HG03521 (cell line): ENCODE data around the gene ECI1.

ENCODE experiments used
- ATAC-seq: cut with Tn5 transposase; IDR thresholded peaks from one replicate; pipeline ENCODE4 v1.9.1; 2021; ENCODE audit warnings: mild to moderate bottlenecking, moderate library complexity; ENCODE audit not compliant: unreplicated experiment

The ECI1 gene

DNA sequence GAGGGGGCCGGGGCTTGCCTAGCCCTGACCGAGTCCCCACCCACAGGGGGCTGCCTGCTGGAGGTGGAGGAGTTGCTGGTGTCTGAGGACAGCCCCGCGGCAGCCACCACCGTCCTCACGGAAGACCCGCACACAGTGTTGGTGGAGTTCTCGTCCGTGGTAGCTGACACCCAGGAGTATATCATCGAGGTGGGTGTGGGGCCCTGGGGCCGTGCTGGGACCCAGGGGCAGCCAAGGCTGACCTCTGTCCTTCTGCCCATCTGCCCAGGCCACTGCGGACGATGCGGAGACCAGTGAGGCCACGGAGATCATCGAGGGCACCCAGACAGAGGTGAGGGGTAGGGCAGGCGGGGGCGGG lies 16.6 kb downstream of the ECI1 start:
- ATAC-seq, result no peak

DNA sequence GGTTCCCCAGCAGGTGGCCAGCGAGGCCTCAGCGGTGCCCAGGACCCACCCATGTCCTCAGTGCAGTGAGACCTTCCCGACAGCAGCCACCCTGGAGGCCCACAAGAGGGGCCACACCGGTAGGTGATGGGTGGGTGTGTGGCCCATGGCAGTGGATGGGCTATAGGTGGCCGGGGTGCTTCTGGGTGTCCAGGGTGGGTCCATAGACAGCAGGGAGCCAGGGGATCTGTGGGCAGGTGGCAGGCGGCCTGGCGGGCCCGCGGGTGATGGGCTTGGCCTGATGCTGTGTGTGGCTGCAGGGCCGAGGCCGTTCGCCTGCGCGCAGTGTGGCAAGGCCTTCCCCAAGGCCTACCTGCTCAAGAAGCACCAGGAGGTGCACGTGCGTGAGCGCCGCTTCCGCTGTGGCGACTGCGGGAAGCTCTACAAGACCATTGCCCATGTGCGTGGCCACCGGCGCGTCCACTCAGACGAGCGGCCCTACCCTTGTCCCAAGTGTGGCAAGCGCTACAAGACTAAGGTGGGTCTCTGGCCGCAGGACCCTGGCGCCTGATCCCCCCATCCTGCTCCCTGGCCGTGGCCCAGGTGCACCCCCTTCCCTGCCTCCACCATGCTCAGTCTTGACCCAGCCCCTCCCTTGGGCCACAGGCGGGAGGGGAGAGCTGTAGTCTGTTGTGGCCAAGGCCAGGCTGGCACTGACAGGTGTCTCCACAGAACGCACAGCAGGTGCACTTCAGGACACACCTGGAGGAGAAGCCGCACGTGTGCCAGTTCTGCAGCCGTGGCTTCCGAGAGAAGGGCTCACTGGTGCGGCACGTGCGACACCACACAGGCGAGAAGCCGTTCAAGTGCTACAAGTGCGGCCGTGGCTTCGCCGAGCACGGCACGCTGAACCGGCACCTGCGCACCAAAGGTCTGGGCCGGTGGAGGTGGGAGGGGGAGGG lies 17.2 kb downstream of the ECI1 start:
- no peak for ATAC-seq

DNA sequence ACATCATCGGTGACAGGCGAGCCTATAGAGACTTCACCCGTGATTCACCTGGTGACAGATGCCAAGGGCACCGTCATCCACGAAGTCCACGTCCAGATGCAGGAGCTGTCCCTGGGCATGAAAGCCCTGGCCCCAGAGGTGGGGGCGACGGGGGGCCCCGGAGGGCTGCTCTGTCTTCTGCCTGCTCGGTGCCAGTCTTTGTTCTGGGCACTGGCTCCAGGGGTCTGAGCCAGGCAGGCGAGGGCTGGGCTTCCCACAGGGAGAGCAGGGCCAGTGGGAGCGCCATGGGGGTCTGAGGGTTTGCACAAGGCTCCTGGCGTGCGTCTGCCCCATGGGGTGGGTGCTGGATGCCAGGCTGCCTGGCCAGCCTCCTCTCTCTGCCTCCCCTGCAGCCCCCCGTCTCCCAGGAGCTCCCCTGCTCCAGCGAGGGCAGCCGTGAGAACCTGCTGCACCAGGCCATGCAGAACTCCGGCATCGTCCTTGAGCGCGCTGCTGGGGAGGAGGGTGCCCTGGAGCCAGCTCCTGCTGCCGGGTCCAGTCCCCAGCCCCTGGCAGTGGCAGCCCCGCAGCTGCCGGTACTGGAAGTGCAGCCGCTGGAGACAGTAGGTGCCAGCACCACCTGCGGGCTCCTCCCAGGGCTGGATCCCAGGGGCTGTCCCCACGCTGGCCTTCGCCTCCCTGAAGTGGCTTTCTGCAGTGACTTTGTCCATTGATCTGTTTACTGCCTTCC lies 18.2 kb downstream of the ECI1 start:
- no peak for ATAC-seq

DNA sequence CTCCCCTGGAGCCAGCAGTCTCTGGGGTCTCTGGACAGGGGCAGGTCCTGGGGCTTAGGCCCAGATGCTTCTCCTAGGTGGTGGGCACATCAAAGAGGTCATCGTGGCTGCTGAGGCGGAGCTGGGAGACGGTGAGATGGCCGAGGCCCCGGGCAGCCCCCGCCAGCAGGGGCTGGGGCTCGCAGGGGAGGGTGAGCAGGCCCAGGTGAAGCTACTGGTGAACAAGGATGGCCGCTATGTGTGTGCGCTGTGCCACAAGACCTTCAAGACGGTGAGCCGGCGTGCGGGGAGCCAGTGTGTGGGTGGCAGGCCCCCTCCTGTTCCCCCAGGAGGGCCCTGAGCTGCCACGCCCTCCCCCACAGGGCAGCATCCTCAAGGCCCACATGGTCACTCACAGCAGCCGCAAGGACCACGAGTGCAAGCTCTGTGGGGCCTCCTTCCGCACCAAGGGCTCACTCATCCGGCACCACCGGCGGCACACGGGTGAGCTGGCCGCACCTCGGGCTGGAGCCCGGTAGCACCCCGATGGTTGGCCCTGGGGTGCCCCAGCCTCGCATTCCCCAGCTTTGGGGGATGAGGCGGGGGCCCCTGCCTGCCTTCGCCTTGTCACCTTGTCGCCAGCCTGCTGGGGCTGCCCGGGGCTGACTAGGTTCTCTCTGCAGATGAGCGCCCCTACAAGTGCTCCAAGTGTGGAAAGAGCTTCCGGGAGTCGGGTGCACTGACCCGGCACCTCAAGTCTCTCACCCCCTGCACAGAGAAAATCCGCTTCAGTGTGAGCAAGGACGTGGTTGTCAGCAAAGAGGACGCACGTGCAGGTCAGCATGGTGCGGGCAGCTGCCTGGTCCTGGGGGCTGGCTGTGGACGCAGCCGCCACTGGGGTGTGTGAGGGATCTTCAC lies 19.0 kb downstream of the ECI1 start:
- no peak for ATAC-seq

DNA sequence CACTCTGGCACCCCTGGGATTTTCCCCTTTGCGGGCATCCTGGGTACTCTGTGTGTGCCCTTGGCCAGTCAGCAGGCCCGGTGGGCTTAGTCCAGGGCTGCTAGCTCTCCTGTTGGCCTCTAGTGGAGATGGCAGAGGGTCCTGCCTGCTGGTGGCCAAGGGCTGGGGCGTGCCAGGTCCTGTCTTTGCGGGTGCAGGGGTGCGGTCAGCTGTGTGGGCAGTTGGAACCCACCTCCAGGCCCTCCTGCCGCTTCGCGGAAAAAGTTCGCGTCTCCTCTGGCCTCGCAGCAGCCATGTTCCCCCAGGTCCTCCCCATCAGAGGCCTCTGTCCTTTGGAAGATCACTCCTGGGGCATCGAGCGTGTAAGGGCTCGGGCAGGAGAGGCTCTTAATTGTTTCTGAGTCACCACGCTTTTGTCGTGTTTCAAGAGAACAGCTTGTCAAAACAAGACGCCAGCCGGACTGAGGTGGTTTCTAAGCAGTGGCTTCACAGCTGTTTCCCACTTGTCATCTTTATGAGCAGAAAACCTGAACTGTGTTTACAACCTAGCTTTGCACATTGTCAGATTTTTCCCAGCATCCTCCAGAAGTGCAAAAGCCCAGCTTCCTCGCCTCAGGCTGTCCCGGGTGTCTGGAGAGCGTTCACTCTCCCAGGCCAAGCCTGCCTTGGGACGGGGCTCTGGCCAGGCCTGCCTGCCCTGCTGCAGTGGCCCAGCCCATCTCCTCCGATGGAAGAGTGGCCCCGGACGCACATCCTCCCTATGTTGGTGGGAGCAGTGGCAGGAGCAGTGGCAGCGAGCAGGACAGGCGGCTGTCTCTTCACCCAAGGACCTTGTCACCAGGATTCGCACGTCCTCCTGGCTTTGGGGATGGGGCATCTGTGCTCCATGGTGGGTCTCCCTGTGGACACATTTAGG lies 20.1 kb downstream of the ECI1 start:
- no peak for ATAC-seq

DNA sequence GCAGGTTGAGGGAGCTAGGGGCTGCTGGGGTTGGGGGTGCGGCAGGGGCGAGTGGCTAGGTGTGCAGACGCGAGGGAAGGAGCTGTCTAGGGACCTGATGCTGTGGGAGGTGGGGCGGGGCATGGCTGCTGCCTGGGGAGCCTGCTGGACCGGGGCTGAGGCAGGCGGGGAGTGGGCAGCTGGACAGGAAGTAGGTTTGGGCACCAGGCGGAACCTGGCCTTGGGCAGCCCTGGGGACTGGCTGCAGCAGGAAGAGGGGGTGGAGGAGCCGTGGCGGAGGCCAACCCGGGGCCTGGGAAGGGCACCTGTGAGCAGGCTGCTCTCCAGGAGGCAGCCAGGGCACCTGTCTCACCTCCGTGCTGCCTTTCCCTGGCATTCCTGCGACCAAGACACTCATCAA lies 21.0 kb downstream of the ECI1 start:
- ATAC-seq, result no peak

DNA sequence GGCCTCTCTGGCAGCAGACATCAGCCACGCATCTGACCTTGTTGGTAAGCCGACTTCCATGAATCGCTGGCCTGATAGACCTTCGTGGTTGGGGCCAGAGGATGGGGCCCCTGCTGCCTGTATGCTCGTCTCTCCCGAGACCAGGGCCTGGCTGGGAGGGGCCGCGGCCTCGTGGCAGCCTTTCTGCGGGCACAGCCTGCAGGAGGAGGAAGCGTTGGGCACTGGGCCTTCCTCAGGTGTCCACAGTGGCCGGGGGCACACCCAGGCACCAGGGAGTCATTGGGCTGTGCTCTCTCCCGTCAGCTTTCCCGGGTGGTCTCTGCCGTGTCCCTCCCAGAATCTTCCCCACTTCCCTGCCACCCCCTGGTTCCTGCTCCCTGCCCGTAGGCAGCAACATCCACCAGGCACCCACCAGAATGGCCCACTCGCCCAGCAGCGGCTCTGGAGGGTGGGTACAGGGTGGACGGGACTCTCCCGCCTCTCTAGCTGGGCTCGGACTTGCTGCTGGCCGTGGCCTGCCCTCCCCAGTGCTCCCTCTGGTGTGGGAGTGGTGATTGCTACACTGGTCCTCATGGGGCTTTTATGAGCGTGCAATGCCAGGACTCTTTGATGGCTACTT lies 21.6 kb downstream of the ECI1 start:
- no peak for ATAC-seq

DNA sequence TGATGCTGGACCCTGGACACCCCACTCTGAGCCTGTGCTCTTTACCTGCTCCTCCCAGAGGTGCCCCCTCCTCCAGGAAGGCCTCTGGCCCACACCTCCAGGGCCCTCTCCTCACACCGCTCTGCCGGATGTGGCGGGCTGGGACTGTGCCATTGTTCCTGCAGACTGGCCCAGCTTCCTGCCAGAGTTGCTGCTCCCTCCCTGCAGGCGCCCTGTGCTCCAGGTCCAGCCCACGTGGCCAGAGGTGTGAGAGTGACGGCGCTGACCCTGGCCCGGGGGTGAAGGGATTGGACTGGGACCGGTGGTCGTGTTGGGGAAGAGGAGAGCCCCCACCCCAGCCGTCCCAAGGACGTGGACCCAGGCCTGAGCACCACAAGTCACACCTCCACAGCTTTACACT lies 22.3 kb downstream of the ECI1 start:
- ATAC-seq, result no peak

DNA sequence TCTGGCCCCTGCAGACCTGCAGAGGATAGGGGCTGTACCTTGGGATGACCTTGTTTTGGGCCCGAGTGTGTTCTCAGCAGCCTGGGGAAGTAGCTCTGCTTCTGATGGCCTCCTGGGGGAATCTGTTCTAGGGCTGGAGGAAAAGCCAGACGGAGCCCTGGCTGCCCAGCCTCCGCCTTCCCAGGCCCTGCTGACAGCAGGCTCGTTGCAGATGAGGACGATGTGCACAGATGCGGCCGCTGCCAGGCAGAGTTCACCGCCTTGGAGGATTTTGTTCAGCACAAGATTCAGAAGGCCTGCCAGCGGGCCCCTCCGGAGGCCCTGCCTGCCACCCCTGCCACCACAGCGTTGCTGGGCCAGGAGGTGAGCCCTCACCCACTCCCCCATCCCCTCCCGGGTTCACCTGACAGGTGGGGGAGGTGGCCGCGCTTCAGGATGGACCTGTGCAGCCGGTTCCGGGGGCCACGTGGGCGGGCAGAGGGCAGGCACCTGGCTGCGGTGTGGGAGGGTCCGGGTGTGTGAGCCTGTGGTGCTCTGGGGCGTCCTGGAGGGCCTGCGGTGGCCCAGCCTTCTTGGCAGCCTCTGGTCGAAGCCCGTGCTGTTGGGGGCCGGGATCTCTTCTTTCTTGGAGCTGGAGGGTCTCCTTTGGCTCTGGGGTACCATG lies 23.1 kb downstream of the ECI1 start:
- ATAC-seq, result no peak

DNA sequence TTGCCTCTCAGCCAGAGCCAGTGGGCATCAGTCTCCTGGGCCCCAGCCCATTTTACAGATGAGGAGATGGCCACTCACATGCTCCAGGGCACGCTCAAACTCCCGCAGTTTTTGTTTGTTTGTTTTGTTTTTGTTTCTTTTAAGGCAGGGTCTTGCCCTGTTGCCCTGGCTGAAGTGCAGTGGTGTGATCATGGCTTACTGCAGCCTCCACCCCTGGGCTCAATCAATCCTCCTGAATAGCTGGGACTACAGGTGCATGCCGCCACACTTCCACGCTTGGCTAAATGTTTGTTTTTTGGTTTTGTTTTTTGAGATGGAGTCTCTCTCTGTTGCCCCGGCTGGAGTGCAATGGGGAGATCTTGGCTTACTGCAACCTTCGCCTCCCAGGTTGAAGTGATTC lies 24.5 kb downstream of the ECI1 start:
- no peak for ATAC-seq

DNA sequence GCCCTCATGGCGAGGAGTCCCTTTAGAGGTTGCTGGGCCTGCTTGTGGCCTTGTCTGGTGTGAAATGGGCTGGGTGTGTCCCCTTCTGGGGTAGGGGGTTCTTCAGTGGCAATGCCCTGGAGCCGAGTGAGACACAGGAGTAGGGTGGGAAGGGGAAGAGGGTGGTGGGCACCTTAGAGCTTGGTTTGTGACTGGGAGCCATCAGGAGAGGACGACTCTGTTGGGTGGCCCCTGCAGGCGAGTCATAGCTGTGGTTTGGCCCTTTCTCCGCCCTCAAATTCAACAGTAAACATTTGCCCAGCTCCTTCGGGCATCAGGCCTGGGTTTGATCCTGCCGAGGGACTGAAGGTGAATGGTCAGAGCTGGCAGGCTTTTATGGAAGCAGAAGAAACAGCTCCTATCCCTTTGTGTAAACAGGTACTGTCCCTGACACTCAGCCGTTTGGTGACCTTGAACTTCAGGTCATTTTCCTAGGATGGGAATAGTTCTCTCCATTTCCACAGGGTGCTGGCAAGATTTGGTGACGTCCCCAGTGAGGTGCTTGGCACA lies 25.1 kb downstream of the ECI1 start:
- ATAC-seq, result no peak

DNA sequence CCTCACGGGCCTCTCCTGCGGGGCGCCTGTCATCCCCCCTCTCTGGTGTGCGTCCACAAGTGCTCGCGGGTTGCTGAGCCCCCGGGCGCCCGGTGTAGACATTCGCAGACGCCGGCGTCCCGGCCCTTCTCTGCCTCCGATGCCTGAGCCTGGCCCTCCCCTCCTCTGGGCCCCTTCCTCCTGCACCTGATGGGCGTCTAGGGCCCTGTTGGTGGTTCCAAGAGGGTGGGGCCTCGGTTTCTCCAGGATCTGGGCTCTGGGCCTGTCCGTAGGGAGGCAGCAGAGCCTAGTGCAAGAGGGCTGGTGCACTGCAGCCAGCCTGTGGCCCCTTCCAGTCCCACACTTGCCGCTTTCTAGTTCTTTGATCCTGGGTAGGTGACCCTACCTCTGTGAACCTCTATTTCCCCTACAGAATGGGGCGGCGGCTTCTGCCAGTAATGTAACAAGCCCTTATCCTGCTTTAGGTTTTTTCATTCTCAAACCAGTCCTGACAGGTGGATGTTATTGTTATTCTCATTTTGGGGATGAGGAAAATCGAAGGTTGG lies 27.4 kb downstream of the ECI1 start:
- ATAC-seq, result peak; percentile 10

DNA sequence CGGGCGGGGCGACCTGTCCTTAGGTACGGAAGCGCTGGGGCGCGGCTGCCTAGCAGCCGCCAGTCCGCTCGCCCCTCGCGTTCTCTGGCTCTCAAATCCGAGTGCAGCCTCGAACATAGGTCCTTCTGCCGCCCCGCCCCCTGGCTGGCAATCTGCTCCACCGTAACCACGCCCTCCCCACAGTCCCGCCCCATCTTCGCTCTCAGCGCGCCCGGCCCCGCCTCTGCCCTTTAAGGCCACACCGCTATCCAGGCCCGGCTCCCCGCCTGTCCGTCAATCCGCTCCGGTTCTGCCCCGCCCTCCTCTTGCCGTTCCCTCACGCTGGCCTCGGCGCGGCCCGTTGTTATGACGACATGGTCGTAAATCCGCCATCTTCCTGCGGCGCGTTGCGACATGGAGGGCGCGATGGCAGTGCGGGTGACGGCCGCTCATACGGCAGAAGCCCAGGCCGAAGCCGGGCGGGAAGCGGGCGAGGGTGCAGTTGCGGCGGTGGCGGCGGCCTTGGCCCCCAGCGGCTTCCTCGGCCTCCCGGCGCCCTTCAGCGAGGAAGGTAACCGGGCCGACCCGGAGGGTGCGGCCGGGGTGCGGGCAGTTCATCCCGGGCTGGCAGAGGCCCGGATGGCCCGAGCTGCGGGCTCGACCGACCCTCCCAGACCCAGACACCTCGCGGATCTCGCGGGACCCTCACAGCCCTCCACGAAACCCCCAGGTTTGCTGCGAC lies 28.0 kb downstream of the ECI1 start, which contains the start of gene E4F1:
Gene E4F1 (plus strand): TSS at position 371 of the 721 bp plus-strand sequence. CDS start 23 bp downstream, at position 394.
- peak; percentile 94 for ATAC-seq

DNA sequence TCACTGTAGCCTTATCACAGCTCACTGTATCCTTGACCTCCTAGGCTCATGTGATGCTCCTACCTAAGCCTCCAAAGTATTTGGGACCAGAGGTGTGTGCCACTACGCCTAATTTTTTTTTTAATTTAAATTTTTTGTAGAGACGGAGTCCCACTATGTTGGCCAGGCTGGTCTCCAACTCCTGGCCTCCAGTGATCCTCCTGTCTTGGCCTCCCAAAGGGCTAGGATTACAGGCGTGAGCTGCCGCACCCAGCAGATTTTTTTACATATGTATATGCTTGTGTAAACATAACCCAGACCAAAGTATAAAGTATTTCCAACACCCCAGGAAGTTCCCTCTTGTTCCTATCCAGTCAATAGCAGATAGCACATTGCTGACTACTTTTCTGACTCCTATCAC lies 35.1 kb downstream of the ECI1 start:
- ATAC-seq, result no peak

DNA sequence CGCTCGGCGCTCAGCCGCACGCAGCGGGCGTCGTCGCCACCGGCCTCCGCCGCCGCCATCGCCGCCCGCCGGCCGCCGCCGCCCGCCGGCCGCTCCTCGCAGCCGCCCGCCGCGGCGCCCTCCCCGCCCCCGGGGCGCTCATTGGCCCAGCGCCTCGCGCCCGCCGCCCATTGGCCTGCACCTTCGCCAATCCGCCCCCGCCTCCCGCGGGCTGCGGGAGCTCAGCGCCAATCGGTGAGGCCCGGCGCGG lies 36.7 kb downstream of the ECI1 start, which contains the start of gene PGP:
Gene PGP (minus strand): TSS at position 122 of the 250 bp plus-strand sequence. CDS start 63 bp downstream, at position 59.
- ATAC-seq, result peak; percentile 88

DNA sequence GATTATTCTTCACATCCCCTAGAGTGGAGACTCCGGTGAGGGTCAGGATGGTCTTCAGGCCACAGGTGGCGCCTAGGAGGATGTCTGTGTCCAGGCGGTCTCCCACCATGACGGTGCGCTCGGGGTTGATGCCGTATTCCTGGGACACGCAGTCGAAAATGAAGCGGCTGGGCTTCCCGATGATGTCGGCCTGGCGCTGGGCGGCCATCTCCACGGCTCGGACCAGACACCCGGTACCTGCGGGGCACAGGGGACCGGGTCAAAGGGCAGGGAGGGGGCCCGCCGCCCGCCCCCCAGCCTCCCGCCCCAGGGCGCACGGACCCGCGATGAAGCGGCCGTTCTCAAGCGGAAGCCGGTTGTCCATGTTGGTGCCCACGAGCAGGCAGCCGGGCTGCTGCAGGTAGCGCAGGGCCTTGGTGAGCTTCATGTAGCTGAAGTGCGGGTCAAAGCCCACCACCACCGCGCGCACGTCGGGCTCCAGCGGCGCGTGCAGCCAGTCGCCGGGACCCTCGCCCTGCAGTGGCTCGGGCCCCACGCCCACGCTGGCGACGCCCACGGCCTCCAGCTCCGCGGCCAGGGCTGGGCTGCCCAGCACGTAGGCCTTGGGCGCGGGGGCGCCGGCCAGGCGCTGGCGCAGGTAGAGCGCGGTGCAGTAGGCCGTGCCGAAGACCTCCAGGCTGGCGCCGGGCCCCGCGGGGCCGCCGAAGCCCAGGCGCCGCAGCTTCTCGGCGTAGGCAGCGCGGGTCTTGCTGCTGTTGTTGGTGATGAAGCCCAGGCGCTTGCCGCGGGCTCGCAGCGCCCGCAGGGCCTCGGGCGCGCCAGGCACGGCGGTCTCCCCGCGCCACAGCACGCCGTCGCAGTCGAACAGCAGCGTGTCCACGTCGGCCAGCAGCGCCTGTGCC lies 37.3 kb downstream of the ECI1 start:
- peak; percentile 7 for ATAC-seq
